K562 (cell line): Measurements from ENCODE around the gene DNAH9. TPM values are rescaled to one million over a fixed set of nuclear protein-coding genes. Genes with fewer than 3 reads are reported as not detected.

Experiments
- ATAC-seq: fragments of 200-7000 bp; cut with Tn5 transposase; 3 replicates; pipeline ENCODE4 v1.9.1; 2020; ENCODE audit warnings: moderate library complexity
- BruUV-seq: library from RNA; stranded (reverse); fragments of 400-500 nt; replicated peaks from 2 replicates; lab custom pipeline; 2021; lab: Mats Ljungman, UMichigan
- CTCF ChIA-PET: fragments of 300-600 bp; formaldehyde crosslinking; extraction: SDS; loops from one replicate; lab custom pipeline; 2021; ENCODE audit warnings: low intra/inter-chr PET ratio; lab: Yijun Ruan, JAX
- POLR2A ChIA-PET: fragments of 300-600, 350-650 bp; sonication (Branson Sonifier 250); formaldehyde crosslinking; extraction: SDS; loops from one replicate; lab custom pipeline; 2021; ENCODE audit warnings: antibody characterized with exemption, inconsistent platforms; lab: Yijun Ruan, JAX
- DNase-seq, 4 experiments: peaks; one replicate each; pipeline versions ENCODE4 v3.0.0 to v3.0.0-alpha.2; 2011 to 2018; ENCODE audit warnings: low spot score in 3 of 4, mixed read lengths in 3 of 4; ENCODE audit errors: extremely low read depth in 1 of 4
- FAIRE-seq: peaks from 2 replicates; lab custom pipeline; 2011; peaks lifted over from hg19 to GRCh38; lab: Jason Lieb, UNC
- H2AFZ ChIP-seq: 2 replicates; pipeline ENCODE4 v1.6.0; 2011; ENCODE audit warnings: low read depth, low read length, control low read depth, inconsistent platforms
- H3K27ac ChIP-seq: fragments of 200-600 bp; 3 replicates; pipeline ENCODE4 v1.8.0; 2011; ENCODE audit warnings: low read depth, mild to moderate bottlenecking, control low read depth, inconsistent platforms, low read length, moderate library complexity, mixed read lengths; ENCODE audit errors: extremely low read depth
- H3K27me3 ChIP-seq, 2 experiments: fragments of 300-600 bp in 1 of 2; 2 replicates in 1 of 2; 3 replicates in 1 of 2; pipeline versions ENCODE4 v1.6.0 to v1.8.0; 2011; ENCODE audit warnings: inconsistent platforms in 2 of 2, low read length in 2 of 2, mild to moderate bottlenecking in 1 of 2, mixed read lengths in 1 of 2, moderate library complexity in 1 of 2; ENCODE audit not compliant: control insufficient read depth in 2 of 2, insufficient read depth in 2 of 2
- H3K36me3 ChIP-seq: fragments of 300-600 bp; 3 replicates; pipeline ENCODE4 v1.8.0; 2011; ENCODE audit warnings: mild to moderate bottlenecking, low read length, inconsistent platforms; ENCODE audit not compliant: control insufficient read depth, insufficient read depth
- H3K4me1 ChIP-seq, 2 experiments: fragments of 200-600 bp in 1 of 2; replicated peaks in 1 of 2; 2 replicates in 1 of 2; 3 replicates in 1 of 2; pipeline versions ENCODE4 v1.5.1 to v1.8.0; 2011; ENCODE audit warnings: inconsistent platforms in 2 of 2, low read length in 2 of 2, mild to moderate bottlenecking in 1 of 2, mixed read lengths in 1 of 2, moderate library complexity in 1 of 2; ENCODE audit not compliant: control insufficient read depth in 2 of 2, insufficient read depth in 2 of 2
- H3K4me2 ChIP-seq: 2 replicates; pipeline ENCODE4 v1.6.1; 2011; ENCODE audit warnings: low read length, control low read depth, inconsistent platforms, mixed read lengths; ENCODE audit not compliant: insufficient read depth
- H3K4me3 ChIP-seq: fragments of 200-600 bp; sonication (generic), shearing (Covaris generic); 2 replicates; pipeline ENCODE4 v1.5.1; 2016; ENCODE audit warnings: control low read depth, inconsistent platforms
- H3K79me2 ChIP-seq: fragments of 200-600 bp; 3 replicates; pipeline ENCODE4 v1.8.0; 2011; ENCODE audit warnings: low read length, inconsistent platforms; ENCODE audit not compliant: control insufficient read depth, insufficient read depth
- H3K9ac ChIP-seq, 2 experiments: 2 replicates each; pipeline versions ENCODE4 v1.6.0 to v1.6.1; 2011; ENCODE audit warnings: low read depth in 2 of 2, low read length in 2 of 2, control low read depth in 1 of 2, inconsistent platforms in 1 of 2, mild to moderate bottlenecking in 1 of 2, mixed read lengths in 1 of 2; ENCODE audit not compliant: insufficient read depth in 1 of 2
- H3K9me1 ChIP-seq: one replicate; pipeline ENCODE4 v1.6.0; 2011; ENCODE audit warnings: inconsistent platforms, mild to moderate bottlenecking, low read length, moderate library complexity; ENCODE audit not compliant: control insufficient read depth, insufficient read depth
- H3K9me3 ChIP-seq: replicated peaks from 2 replicates; pipeline ENCODE4 v1.5.1; 2011; ENCODE audit warnings: low read depth, low read length, inconsistent platforms; ENCODE audit not compliant: control insufficient read depth, insufficient read depth
- H4K20me1 ChIP-seq: replicated peaks from 2 replicates; pipeline ENCODE4 v1.6.1; 2011; ENCODE audit warnings: low read length, inconsistent platforms, mixed read lengths; ENCODE audit not compliant: control insufficient read depth, insufficient read depth
- ATF1 ChIP-seq, 2 experiments: fragments of 450-650 bp in 1 of 2; IDR thresholded peaks; 2 replicates each; pipeline ENCODE4 v1.6.1; 2016; ENCODE audit warnings: missing compliant biosample characterization in 1 of 2, missing genetic modification characterization in 1 of 2
- C11orf30 ChIP-seq: fragments of 450-650 bp; IDR thresholded peaks from 2 replicates; pipeline ENCODE4 v1.6.1; 2016; ENCODE audit warnings: low read depth, mild to moderate bottlenecking
- KLF1 ChIP-seq: fragments of 450-650 bp; IDR thresholded peaks from 2 replicates; pipeline ENCODE4 v1.6.1; 2016; ENCODE audit warnings: missing genetic modification characterization, missing compliant biosample characterization
- MAFF ChIP-seq: IDR thresholded peaks from 2 replicates; pipeline ENCODE4 v1.6.1; 2012; ENCODE audit warnings: low read length, improper control_type of control experiment
- MCM5 ChIP-seq: fragments of 450-650 bp; IDR thresholded peaks from 2 replicates; pipeline ENCODE4 v1.6.1; 2016; ENCODE audit warnings: low read depth
- MXD1 ChIP-seq: fragments of 250-450 bp; sonication (Bioruptor Pico); IDR thresholded peaks from 2 replicates; pipeline ENCODE4 v1.8.0; 2021; ENCODE audit warnings: borderline replicate concordance, mild to moderate bottlenecking, moderate library complexity; ENCODE audit not compliant: poor library complexity, severe bottlenecking
- NFIC ChIP-seq: fragments of 450-650 bp; IDR thresholded peaks from 2 replicates; pipeline ENCODE4 v1.6.1; 2017; ENCODE audit warnings: mild to moderate bottlenecking, inconsistent platforms
- ZNF830 ChIP-seq: fragments of 250-450 bp; sonication (Bioruptor Pico); IDR thresholded peaks from 2 replicates; pipeline ENCODE4 v1.5.0; 2021; ENCODE audit warnings: mild to moderate bottlenecking
- WGBS: fragments of 100-300 bp; shearing (Covaris generic); methylation state at CpG from one replicate; pipeline ENCODE4 v1.1.6; 2016; ENCODE audit warnings: low coverage, mixed read lengths; ENCODE audit not compliant: insufficient coverage; ENCODE audit errors: missing lambda C conversion rate; 5-methylcytosine and 5-hydroxymethylcytosine counted together
- in situ Hi-C: fragments of 300-500 bp; cut with MboI; formaldehyde crosslinking; loops from 4 replicates; pipeline ENCODE4 v1.15.0; 2018; ENCODE audit warnings: inconsistent platforms, mixed read lengths
- intact Hi-C: fragments of 100-400 bp; cut with micrococcal nuclease; formaldehyde crosslinking; loops from 2 replicates; pipeline ENCODE4 v1.14.2; 2022
- polyA plus RNA-seq, 8 experiments: library from polyadenylated mRNA; depleted of rRNA in 4 of 8; stranded (reverse) in 5 of 8; unstranded in 3 of 8; fragments of >200 nt; fragmentation: Nextera tagmentation in 2 of 8; fragmentation: Illumina TruSeq in 1 of 8; extraction: Ambion mirVana in 2 of 8; extraction: Trizol in 1 of 8; gene quantifications; 2 replicates each; pipeline versions ENCODE4 v1.2.1 to v1.2.3, GENCODE V29; 2011 to 2014; ENCODE audit warnings: inconsistent platforms in 1 of 8, missing spikeins in 1 of 8
- total RNA-seq, 7 experiments: library from RNA; depleted of rRNA in 6 of 7; stranded (reverse); fragments of >200 nt in 6 of 7; fragmentation: Illumina TruSeq in 2 of 7; extraction: Trizol in 2 of 7; gene quantifications; 2 replicates each; pipeline versions ENCODE4 v1.2.1 to v1.2.3, GENCODE V29; 2011 to 2021; ENCODE audit warnings: low replicate concordance in 1 of 7
- TF ChIP-seq, protein P1 (sequence below), 3 experiments: IDR thresholded peaks in 2 of 3; conservative IDR thresholded peaks in 1 of 3; 2 replicates each; pipeline ENCODE4 v1.5.1; 2011 to 2012; ENCODE audit warnings: low read length in 3 of 3, mild to moderate bottlenecking in 3 of 3, control low read depth in 2 of 3, improper control_type of control experiment in 1 of 3, inconsistent platforms in 1 of 3, low read depth in 1 of 3, mixed read lengths in 1 of 3, moderate library complexity in 1 of 3; ENCODE audit not compliant: insufficient read depth in 2 of 3

DNAH9 gene
- total and polyA plus RNA-seq, 9 of the 15 experiments (the other 6 are each of a cell fraction or from before 2014, with no cell fraction given), result not detected

DNA sequence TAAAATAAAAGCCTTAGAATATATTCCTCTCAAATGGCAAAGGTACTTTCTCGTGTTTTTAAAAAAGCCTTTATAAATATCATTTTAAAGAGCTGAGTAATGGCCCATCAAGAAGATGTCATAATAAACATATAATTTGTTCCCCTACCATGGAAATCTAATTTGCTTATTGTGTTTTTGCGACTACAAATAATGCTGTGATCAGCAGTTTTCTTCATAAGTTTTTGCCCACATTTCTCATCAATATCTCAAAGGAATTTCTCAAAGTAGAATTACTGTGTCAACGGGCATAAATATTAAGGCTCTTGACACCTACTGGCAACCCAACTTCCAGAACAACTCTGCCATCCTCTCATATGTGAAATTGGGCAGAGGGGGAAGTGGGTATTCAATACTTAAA is 381.5 kb downstream of the DNAH9 start (continued):
- TF ChIP-seq MXD1 (no peak), ZNF830 (CRISPR knock-in tag) (no peak), C11orf30 (peak; percentile 63), ATF1 (CRISPR knock-in tag; IDR thresholded peaks at IDR 0.05) (no peak), ATF1 (tag; IDR thresholded peaks at IDR 0.05) (no peak), MCM5 (no peak), MAFF (peak; percentile 92), NFIC (no peak)

DNA sequence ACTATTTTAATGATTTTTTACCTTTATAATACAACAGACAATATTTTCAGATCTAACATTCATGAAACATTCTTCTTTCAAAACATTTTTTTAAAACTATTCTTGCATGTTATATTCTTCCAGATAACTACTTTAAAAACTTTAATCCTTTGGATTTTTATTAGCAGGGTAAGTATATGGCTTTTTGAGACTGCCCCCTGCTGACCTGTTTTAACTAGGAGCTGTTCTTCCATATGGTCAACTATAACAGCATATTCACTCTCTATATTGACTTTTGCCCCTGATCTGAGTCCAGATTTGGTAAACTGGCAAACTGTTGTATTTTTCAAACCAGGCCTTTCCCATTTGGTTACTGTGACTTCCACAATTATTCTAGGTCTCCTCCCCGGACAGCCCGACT is 382.5 kb downstream of the DNAH9 start:
- no peaks in the 10 kb centered on the region for H4K20me1 ChIP-seq
- no peak overlapping the region for H3K4me2 ChIP-seq
- TF ChIP-seq KLF1, result no peak
- TF ChIP-seq, protein P1, sequence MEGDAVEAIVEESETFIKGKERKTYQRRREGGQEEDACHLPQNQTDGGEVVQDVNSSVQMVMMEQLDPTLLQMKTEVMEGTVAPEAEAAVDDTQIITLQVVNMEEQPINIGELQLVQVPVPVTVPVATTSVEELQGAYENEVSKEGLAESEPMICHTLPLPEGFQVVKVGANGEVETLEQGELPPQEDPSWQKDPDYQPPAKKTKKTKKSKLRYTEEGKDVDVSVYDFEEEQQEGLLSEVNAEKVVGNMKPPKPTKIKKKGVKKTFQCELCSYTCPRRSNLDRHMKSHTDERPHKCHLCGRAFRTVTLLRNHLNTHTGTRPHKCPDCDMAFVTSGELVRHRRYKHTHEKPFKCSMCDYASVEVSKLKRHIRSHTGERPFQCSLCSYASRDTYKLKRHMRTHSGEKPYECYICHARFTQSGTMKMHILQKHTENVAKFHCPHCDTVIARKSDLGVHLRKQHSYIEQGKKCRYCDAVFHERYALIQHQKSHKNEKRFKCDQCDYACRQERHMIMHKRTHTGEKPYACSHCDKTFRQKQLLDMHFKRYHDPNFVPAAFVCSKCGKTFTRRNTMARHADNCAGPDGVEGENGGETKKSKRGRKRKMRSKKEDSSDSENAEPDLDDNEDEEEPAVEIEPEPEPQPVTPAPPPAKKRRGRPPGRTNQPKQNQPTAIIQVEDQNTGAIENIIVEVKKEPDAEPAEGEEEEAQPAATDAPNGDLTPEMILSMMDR (IDR thresholded peaks at IDR 0.05 in 2 of 3, conservative IDR thresholded peaks at IDR 0.05 in 1 of 3; ENCODE audit: insufficient read depth in 2 of 3, low read depth in 1 of 3, low read length in 3 of 3), result peak in 2 of 3 experiments; percentile 31 to 39; a peak in 2 of 6 replicates
- no peak overlapping the region for H3K27ac ChIP-seq
- H3K4me1 ChIP-seq, result no peaks in the 10 kb centered on the region
- H3K9ac ChIP-seq, result no peak overlapping the region
- no peaks in the 10 kb centered on the region for H3K36me3 ChIP-seq
- BruUV-seq, result no TSS peak
- H3K4me3 ChIP-seq, result no peak overlapping the region
- FAIRE-seq, result no peak
- no peaks in the 10 kb centered on the region for H3K9me3 ChIP-seq
- no peaks in the 10 kb centered on the region for H3K79me2 ChIP-seq
- DNase-seq, result peak in 3 of 4 experiments; percentile 8 to 9 (median 9)
- CTCF ChIA-PET, result interaction anchor here (0.6 kb wide), 1 partner anchor 1238 kb away, joined by 7 read pairs; no protein-coding TSS in a partner anchor
- H3K9me1 ChIP-seq, result no peaks in the 10 kb centered on the region
- 83% methylated on average over 2 of the region's 2 CpGs for WGBS
- H2AFZ ChIP-seq, result no peak overlapping the region
- ATAC-seq, result no peak
- H3K27me3 ChIP-seq, result no peaks in the 10 kb centered on the region
- in situ Hi-C loops, result loop anchor here (25.0 kb wide), 1 partner anchor 1094 kb away; no protein-coding TSS in a partner anchor
- POLR2A ChIA-PET, result no interaction called here
- intact Hi-C loops, result loop anchor here (10.0 kb wide), 1 partner anchor 86 kb away; no protein-coding TSS in a partner anchor
